ENCODE data around the gene TSC22D2.

GRCh38 chr3:150488867-150489266 is 80.8 kb downstream of the TSC22D2 start:
- no peak for TF ChIP-seq SMC3 (IDR thresholded peaks at IDR 0.05; ENCODE audit: low read depth, low read length)
- TF ChIP-seq CTCF (conservative IDR thresholded peaks at IDR 0.05; ENCODE audit: low read depth, low read length): no peak
- TF ChIP-seq POLR2A (IDR thresholded peaks at IDR 0.05; ENCODE audit: low read depth, low read length): no peak
- TF ChIP-seq CEBPB (IDR thresholded peaks at IDR 0.05; ENCODE audit: low read depth, low read length): no peak
- no peak for TF ChIP-seq NFE2L2 (IDR thresholded peaks at IDR 0.05; ENCODE audit: low read depth, low read length)
- no peak for TF ChIP-seq USF2 (IDR thresholded peaks at IDR 0.05; ENCODE audit: low read depth, low read length)
- TF ChIP-seq BHLHE40 (IDR thresholded peaks at IDR 0.05; ENCODE audit: low read depth, low read length): no peak
- TF ChIP-seq MAFK (IDR thresholded peaks at IDR 0.05; ENCODE audit: low read depth, low read length): no peak
- TF ChIP-seq RFX5 (IDR thresholded peaks at IDR 0.05; ENCODE audit: low read depth, low read length): no peak
- TF ChIP-seq MAZ (IDR thresholded peaks at IDR 0.05; ENCODE audit: borderline replicate concordance, low read depth, low read length): no peak
- TF ChIP-seq RCOR1 (IDR thresholded peaks at IDR 0.05; ENCODE audit: insufficient replicate concordance, low read length): no peak
- TF ChIP-seq RAD21 (IDR thresholded peaks at IDR 0.05; ENCODE audit: low read length): no peak
- no peak for TF ChIP-seq FOS (IDR thresholded peaks at IDR 0.05; ENCODE audit: low read depth, low read length)
